ENCODE measurements around the gene EPN3.

The EPN3 gene

DNA sequence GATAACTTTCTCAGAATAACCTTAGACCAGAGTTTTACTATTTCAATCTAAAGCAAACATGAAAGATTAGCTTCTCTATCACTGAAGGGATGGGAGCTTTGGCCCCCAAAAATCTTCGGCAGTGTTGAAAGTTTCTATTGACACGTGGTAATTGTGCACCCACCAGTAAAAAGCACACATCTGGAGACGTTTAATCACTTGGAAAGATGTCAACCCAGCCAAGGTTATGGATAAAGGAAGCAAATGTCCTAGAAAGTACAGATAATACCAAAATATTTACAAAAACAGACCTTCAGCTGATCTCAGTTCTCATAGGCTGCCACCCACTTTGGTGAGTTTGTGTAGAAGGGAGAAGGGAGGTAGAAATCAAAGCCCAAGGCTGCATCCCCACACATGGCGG is 19.0 kb upstream of the EPN3 start:
- DNase-seq, result no peak

DNA sequence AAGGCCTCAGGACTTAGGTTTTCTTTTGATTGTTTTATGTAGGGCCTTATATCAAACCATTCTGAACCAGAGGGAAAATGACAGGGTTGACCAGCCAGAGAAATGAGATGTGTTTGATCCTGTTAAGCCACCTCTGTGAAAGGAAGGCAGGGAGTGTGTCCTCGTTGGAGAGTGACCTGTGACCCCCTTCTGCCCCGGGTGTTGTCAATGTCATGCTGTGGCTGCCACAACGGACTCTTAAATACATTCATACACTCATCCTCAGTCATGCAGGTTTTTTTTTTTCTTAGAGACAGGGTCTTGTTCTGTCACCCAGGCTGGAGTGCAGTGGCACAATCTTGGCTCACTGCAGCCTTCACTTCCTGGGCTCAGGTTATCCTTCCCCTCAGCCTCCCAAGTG is 18.1 kb upstream of the EPN3 start:
- DNase-seq, result no peak

DNA sequence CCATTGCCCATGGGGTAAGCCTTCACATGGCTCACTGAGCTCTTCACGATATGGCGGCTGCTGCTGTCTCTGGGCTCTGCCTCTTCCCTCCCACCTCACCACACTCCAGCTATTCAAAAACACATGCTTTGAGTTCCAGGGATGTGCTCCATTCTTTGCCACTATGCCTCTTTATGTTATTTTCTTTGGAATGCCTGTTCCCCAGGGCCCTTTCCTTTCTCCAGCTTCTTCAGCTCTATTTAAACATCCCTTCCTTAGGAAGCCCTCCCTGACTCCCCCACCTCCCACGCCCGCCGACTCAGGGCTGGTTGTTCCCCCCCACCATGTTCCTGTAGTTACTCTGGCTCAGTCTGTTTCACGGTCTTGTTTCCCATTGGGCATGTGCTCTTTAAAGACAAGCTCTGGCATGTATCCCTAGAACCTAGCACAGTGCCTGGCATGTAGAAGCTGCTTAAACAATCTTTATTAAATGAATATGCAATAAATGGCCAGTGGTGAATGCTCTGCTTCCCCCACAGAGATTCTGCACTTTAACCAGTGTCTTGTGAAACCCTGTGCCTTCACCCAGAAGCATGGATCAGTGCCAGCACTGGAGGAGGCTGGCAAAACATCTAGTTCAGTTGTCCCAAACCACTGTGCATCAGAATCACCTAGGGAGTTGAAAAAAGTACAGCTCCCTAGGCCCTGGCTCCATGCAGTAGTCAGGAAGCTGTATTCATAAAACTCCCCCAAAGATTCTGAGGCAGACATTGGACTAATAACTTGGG is 17.4 kb upstream of the EPN3 start:
- DNase-seq, result no peak

DNA sequence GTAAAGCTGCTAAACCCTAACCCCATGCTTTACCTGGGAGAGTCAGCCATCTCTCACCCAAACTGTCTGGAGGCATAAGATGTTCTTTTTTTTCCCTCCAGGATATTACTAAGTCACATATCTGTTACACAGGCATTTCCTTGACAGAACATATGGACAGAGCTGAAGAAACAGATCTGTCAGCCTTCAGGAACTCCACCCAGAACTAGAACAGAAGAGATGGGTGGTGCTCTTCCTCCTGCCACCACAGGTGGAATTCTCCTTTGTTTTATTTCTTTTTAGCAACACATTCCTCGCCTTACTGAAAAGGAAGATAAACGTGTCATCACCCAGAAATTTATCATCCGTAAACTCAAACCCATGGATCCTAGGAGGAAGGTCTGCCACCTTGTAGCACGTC is 15.5 kb upstream of the EPN3 start:
- no peak for DNase-seq

DNA sequence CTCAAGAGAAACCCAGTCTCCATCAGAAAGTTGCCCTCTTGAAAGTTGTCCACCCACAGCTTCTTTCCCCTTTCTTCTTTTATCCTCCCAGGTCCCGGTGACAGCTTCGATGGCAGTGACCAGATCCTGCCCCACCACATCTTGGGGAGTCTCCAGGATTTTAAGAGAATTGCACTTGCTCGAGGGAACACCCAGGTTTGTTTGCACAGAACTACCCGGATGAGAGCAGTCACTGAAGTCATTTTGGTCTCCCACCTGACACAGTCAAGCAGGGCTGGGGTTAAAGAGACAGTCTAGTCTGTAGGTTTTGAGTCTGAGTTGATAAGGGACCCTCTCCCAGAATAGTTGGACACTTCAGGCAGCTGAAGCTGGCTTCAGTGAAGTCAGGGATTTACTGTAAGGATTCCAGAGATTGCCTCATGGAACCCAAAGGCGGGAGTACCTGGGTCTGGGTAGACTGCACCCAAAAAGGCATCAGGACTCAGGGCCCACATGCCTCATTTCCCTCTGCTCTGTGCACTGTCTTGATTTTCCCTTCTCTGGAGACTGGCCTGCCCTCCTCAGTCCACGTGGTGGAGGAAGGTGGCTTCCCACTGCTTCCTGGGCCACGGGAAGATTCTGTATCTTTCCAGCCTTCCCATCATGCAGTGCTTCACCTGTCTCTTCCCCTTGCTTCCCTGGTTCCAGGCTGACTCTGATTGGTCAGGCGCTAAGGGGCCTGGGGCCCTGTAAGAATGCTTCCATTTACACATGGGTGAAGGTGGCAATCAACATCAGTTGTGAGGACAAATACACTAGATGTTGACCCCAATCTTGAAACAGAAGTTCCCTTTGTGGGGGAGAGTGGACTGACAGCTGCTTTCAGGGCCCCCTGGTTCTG is 14.8 kb upstream of the EPN3 start:
- DNase-seq, result no peak

DNA sequence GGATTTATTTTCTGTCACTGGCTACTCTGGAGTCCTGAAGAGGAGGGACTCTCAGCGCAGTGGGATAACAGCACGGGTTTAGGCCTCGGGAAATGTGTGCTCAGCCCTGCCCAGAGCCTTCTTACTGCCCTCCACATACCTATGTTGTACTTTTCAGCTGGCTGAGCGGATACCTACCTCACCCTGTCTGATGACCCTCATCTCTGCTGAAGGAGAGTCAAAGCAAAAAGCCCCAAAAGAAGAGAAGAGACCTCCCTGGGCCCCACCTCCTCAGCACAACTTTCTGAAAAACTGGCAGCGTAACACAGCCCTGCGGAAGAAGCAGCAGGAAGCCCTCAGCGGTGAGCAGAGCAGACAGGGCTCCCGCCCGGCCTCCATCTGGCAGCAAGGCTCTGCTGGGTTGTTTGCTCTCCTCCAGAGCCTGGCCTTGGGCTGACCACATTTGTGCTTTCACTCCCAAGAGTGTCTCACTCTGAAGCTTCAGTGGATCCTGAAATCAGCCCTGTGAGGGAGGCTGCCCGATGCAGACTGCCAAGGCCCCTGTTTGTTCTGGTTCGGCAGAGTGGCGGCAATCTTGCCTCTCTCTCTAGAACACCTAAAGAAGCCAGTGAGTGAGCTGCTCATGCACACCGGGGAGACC is 14.0 kb upstream of the EPN3 start:
- peak; percentile 50 for DNase-seq

DNA sequence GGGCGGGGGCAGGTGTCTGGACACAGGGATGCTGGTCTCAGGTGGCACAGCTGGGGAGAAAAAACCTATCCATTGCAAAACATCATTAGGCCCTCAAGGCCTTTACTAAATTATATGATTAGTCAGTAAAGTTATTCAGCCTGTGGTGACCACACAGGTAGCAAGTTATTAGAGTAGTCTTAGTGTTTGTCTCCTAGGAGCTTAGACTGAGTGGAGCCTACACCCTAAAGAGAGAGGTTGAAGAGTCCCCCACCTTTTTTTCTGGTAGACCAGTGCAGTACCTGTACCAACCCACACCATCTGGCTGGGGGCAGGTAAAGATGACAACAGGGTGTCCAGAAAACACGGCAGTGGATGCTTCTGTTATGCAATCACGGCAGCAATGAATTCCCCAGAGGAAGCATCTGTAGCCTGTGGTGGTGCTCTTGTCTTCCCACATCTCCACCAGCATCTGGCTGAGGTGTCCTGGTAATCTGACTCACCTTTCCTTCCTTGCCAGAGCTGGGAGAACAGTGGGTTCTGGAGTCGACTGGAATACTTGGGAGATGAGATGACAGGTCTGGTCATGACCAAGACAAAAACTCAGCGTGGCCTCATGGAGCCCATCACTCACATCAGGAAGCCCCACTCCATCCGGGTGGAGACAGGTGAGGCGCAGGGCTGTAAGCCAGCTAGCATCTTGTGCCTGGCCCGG is 13.2 kb upstream of the EPN3 start:
- no peak for DNase-seq

DNA sequence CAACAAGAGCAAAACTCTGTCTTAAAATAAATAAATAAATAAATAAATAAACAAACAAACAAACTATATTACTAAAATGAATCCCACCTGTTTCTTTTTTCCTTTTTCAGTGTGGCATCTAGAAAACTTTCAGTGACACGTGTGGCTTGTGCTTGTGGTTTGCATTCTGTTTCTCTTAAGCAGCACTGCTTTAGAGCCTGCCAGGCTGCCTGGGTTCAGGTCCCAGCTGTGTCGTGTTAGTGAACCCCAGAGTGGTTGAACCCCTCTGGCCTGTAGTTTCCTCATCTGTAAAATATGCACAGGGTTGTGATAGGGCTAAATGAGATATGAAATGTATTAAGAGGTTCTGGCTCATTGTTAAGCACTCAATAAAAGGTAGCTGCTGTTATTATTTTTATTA is 12.1 kb upstream of the EPN3 start:
- DNase-seq, result no peak

DNA sequence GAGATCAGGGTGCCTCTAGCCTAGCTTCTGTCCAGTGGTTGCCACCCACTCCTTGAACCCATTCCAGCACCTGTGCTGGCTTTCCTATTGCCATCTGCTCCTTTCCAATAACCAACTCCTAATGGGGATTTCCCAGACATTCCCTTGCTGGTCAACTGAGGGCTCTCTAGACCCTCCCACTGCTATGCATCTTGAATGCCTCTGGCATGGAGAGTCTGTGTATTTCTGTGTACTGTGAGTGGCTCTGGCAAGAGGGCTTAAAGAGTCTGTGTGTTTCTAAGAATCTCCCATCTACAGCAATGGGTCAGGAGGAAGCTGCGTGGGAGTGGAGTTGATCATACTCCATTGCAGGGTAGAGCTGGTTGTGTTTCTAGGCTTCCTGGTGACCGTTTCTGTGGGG is 11.0 kb upstream of the EPN3 start:
- DNase-seq, result no peak

DNA sequence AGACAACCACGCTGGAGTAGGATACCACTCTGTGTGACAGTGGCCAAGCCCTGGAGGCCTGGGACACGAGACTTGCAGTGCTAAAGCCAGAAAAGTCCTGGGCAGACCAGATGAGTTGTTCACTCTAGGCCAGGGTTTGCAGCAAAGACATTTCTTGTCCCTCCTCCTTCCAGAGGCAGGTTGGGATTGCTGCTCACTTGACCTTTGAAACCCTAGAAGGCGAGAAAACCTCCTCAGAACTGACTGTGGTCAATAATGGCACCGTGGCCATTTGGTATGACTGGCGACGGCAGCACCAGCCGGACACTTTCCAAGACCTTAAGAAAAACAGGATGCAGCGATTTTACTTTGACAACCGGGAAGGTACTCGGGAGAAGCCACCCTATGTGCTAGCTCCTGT is 9.8 kb upstream of the EPN3 start:
- no peak for DNase-seq

DNA sequence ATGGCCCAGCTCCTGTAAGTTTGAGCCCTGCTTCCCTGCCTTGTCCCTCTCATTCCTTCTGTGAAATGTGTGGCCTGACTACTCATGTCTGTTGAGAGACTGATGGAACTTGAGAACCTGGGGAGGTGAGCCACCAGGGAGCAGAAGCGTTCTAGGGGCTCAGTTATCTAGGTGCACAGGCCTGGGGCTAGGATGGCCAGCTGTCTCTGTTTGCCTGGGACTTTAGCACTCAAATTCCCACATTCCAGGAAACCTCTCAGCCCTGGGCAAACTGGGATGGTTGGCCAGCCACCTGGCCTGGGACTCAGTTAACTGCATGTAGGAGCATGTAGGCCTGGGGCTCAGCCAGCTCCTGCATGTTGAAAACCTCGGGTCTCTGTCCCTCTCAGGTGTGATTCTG is 9.3 kb upstream of the EPN3 start:
- no peak for DNase-seq

DNA sequence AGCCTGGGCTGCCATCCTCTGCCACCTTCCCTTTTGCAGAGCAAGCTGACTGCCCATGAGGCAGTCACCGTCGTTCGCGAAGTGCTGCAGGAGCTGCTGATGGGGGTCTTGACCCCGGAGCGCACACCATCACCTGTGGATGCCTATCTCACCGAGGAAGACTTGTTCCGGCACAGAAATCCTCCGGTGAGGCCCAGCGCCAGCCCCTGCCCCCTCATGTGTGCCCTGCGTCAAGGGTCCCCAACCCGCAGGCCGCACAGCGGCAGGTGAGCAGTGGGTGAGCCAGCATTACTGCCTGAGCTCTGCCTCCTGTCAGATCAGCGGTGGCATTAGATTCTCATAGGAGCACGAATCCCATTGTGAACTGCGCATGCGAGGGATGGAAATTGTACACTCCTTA is 7.7 kb upstream of the EPN3 start:
- DNase-seq, result no peak

DNA sequence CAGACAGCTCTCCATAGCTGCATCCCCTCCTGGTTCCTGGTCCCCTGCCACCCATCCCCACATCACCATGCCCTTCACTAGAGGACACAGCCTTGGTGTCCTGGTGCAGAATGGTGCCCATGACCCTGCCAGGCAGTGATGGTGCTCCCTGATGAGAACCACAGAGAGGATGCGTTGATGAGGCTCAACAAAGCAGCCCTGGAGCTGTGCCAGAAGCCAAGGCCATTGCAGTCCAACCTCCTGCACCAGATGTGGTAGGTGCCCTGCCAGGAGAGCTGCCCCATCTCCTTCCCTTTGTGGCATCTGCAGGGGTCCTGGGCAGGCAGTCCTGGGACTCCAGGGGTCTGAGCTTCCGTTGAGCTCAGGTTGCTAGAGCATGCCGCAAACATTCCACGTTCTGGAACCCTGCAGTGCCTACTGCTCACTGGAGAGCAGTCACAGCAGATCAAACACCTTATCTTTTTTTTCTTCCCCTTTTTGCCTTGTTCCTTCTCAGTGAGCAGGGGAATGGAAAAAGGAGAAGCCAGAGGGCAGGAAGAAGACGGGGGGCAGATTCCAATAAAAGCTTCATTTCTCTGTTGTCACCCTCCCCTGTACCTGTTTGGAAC is 5.3 kb upstream of the EPN3 start:
- no peak for DNase-seq

DNA sequence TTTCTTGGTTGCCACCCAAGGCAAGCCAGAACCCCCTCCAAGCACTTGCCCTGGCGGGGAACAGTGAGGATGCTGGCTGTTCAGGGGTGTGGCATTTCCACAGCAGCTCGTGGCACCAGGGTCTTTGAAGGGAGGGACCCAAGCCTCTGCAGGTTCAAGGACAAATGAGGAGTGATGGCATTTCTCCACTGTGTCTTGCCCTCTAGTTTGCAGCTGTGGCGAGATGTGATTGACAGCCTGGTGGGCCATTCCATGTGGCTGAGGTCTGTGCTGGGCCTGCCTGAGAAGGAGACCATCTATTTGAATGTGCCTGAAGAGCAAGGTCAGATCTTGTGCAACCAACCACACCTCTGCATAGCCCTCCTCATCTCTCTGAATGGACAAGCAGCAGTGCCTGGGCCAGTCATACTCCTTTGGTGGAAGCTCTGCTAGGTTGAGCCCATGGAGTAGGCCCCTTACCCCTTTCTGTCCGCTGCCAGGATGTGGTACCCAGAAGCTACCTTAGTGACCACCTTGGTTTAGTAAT is 4.5 kb upstream of the EPN3 start:
- no peak for DNase-seq

DNA sequence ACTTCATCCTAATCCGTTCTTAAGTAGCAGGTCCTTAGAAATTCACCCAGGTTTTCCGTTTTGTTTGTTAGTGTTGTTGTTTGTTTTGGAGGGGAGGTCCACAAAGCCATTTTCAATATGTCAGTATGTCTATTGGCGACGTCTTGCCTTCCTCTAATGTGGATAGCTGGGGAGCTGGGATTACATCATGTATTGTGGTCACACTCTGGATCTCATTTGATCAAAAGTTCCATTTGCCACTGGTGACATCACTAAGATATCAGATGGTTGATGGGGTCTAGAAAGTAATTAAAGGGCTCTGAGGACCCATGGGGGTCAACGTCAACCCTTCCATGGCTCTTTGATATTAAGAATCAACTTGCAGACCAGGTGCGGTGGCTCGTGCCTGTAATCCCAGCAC is 2.7 kb upstream of the EPN3 start:
- no peak for DNase-seq

DNA sequence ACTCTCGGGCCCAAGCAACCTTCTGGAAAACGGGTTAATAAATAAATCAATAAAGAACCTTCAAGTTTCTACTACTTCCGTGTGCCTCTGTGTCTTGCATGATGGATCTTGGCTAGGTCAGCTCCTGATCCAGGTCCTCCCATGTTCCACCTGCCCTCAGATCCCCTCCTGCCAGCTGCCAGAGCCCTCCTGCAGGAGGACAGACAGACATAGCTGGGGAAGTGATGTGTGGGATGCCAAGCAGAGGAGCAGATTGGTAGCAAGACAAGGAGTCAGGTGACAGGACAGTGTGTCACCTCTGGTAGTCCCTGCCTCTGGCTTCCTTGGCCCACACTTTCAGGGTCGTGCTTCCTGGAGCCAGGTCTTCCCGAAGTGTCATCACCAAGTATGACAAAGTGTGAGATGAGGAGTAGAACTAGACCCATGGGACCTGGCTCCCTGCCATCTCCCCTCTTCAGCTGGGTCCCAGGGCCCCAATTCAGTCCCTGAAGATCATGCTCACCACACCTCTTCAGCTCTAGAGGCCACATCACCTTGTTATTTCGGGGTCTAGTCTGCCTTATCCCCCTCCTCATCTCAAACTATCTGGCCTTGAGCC is 1.0 kb upstream of the EPN3 start:
- peak; percentile 44 for DNase-seq

DNA sequence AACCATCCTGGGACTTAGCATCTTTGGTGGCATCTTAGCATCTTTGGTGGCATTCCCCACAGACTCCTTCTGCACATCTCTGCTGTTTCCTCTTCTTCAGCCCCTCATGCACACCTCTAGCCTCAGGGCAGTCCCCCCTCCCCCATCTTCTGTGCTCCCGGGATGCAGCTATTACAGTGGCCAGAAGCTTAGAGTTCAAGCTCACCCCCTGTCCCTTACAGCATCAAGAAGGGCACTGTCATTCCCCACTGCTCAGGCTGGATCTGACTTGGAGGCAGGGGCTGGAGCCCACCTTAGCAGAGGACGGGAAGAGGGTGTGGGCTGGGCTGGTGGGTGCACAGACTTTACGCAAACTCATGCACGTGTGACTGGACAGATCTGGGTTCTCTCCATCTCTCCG is 650 bp downstream of the EPN3 start:
- no peak for DNase-seq

DNA sequence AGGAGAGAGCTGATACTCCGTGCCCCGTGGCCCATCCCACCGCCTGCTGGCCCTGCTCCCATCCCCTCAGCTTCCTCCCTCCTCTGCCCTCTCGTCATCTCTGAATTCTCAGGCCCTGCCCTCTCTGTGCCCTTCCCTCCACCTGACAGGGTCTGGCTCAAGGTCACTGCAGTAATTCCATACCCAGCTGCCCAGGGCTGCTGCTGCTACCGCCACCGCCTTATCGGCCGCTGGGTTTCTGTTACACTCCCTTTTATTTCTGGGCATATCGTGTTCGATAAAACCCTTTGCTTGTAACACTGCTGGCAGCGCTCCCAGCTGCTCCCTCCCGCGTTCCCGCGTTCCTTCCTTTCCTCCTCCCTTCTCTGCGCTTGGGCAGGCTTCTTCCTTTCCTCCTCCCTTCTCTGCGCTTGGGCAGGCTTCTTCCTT is 1.2 kb downstream of the EPN3 start:
- DNase-seq, result peak; percentile 70

DNA sequence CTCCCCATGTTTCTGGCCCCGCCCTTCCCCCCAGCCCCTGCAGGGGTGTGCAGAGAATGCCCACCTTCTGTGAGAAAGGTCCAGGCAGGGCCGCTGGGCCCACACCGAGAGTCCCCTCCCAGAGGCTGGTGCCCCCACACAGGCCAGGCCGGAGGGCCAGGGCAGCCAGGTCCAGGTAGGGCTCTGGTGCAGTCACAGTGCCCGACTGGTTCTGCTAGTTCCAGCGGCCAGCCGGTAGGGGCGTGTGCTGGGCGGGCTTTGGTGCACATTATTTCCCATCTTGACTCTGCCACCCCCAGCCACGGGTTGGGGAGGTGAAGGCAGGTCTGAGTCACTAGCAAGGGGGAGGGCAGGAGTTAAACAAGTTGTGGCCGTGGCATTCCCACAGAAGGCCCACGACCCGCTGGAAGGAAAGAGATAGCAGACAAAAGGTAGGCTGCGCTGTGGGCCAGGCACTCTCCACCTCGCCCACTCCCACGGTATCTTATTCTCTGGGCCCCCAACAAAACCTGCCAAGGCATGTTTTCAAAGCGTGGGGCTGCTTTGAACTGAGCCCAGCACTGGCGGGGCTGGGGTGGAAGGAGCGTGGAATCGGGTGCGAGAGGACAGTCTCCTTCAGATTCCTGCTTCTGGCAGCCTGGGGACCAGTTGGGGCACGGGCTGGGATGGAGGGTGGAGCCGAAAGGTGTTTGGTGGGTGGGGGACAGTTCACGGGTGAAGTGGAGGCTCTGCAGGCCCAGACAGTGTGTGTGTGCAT is 1.9 kb downstream of the EPN3 start:
- peak; percentile 75 for DNase-seq

DNA sequence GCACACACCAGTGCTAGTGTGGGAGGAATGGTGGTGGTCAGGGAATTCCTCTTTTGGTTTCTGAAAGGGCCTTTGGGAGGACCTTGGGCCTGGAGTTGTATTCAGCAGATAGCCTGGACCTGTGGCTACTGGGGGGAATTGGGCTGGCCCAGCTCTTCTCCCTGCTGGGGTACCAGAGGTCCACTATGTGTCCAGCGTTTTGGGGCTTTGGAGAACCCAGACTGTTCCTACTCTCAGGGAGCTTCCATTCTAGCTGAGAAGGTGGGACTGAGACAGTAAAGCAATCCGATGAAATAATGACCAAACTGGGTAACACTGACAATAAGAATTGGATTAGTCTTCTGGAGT is 2.4 kb downstream of the EPN3 start:
- no peak for DNase-seq

DNA sequence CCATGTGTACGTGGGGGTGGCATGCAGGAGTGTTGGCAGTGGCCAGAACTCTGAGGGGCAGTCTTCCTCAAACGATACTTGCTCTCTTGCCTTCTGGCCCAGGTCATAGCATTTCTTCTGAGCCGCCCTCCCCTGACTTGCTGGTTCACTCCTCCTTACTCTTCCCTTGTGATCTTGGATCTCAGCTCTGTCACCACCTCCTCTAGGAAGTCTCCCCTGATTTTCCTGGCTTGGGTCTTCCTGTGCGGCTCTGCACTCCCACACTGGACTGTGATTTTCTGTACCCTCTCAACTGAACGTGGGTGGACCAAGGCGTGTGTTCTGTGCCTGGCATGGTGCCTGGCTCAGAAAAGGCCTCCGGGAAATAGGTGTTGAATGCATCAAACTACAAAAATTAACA is 2.9 kb downstream of the EPN3 start:
- DNase-seq, result no peak

All from NCI-H510A treated with DMSO at 0.1 percent for 48 hours (cell line).